HFFc6 (cell line): ENCODE data around the gene CHPT1. TPM values are rescaled to one million over a fixed set of nuclear protein-coding genes. Genes with fewer than 3 reads are reported as not detected.

Source experiments
- DNase-seq: peaks from one replicate; pipeline ENCODE4 v3.0.0-alpha.2; 2018
- H3K27ac Mint-ChIP-seq: 2 replicates; pipeline ENCODE4 v1.8.0; 2020; ENCODE audit warnings: mild to moderate bottlenecking, mixed read lengths
- H3K27me3 Mint-ChIP-seq: 2 replicates; pipeline ENCODE4 v1.8.0; 2021; ENCODE audit warnings: mild to moderate bottlenecking, moderate library complexity, mixed read lengths; ENCODE audit not compliant: insufficient read depth
- H3K36me3 Mint-ChIP-seq: 2 replicates; pipeline ENCODE4 v1.8.0; 2021; ENCODE audit warnings: low read depth, mixed read lengths
- H3K4me1 Mint-ChIP-seq: 2 replicates; pipeline ENCODE4 v1.8.0; 2020; ENCODE audit warnings: low read depth, mixed read lengths
- H3K4me3 Mint-ChIP-seq: 2 replicates; pipeline ENCODE4 v1.8.0; 2020; ENCODE audit warnings: mild to moderate bottlenecking, moderate library complexity, mixed read lengths
- H3K9me3 Mint-ChIP-seq: 2 replicates; pipeline ENCODE4 v1.8.0; 2020; ENCODE audit warnings: mild to moderate bottlenecking, mixed read lengths
- total RNA-seq, 6 experiments: library from RNA; stranded (reverse); fragmentation: NEBNext Ultra II Directional; extraction: Animal tissue kit (Norgen Biotek cat#: 25700); gene quantifications; 2 replicates in 1 of 6; 3 replicates in 5 of 6; pipeline ENCODE4 v1.2.3, GENCODE V29; 2021
- TF ChIP-seq, protein P1 (sequence below): fragments of 200-600 bp; sonication (generic); IDR thresholded peaks from 2 replicates; pipeline ENCODE4 v1.5.0; 2021; ENCODE audit warnings: antibody characterized with exemption, mild to moderate bottlenecking

CHPT1 gene
- total RNA-seq, 6 experiments from 2014 or later: 28.1 to 38.8 (median 34.5) TPM

DNA sequence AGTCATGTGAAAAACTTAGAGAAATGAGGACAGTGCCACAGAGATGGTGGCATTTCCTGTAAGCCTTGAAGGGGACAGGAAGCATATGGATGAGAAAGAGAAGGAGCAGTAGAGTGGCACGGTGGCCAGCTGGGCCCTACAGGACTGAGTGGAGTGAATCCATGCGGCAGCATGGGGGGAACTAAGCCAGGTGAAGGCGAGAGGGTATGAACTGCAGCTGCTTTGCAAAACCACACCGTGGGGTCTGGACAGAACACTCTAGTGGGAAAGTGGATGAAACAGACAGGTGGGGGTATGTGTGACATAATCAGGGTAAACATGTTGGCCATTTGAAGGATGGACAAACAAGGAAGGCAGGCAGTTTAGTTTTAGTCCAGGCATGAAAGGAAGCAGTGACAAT is 52.2 kb downstream of the CHPT1 start:
- Mint-ChIP-seq H3K4me3 (no peak overlapping the region), H3K9me3 (no peaks in the 10 kb centered on the region), H3K36me3 (peaks cover 8% of the 10 kb centered on the region; the same call in 1 of the 2 replicates), H3K27ac (no peak overlapping the region; the same call in 1 of the 2 replicates), H3K4me1 (no peaks in the 10 kb centered on the region), H3K27me3 (no peaks in the 10 kb centered on the region; the same call in 1 of the 2 replicates)
- DNase-seq: no peak
- TF ChIP-seq, protein P1, sequence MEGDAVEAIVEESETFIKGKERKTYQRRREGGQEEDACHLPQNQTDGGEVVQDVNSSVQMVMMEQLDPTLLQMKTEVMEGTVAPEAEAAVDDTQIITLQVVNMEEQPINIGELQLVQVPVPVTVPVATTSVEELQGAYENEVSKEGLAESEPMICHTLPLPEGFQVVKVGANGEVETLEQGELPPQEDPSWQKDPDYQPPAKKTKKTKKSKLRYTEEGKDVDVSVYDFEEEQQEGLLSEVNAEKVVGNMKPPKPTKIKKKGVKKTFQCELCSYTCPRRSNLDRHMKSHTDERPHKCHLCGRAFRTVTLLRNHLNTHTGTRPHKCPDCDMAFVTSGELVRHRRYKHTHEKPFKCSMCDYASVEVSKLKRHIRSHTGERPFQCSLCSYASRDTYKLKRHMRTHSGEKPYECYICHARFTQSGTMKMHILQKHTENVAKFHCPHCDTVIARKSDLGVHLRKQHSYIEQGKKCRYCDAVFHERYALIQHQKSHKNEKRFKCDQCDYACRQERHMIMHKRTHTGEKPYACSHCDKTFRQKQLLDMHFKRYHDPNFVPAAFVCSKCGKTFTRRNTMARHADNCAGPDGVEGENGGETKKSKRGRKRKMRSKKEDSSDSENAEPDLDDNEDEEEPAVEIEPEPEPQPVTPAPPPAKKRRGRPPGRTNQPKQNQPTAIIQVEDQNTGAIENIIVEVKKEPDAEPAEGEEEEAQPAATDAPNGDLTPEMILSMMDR: no peak

DNA sequence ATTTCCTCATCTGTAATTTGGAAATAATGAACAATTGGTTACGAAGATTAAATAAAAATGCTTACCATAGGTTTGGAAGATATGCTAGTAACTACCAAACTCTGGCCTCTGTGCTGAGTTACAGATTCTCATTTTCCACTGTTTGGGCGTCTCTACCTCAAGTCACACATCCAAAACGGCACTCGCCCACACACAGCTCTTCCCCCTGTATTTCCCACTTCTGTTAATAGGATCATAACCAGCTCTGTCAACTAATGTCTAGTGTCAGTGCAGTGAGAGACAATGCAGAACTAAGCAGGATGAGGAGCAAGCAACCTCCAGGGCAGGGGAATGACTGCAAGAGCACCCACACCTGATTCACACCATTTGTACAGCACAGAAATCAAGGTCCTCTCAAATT is 52.7 kb downstream of the CHPT1 start:
- Mint-ChIP-seq H3K4me1 (no peaks in the 10 kb centered on the region), H3K36me3 (peaks cover 8% of the 10 kb centered on the region; the same call in 1 of the 2 replicates)
- DNase-seq: no peak

DNA sequence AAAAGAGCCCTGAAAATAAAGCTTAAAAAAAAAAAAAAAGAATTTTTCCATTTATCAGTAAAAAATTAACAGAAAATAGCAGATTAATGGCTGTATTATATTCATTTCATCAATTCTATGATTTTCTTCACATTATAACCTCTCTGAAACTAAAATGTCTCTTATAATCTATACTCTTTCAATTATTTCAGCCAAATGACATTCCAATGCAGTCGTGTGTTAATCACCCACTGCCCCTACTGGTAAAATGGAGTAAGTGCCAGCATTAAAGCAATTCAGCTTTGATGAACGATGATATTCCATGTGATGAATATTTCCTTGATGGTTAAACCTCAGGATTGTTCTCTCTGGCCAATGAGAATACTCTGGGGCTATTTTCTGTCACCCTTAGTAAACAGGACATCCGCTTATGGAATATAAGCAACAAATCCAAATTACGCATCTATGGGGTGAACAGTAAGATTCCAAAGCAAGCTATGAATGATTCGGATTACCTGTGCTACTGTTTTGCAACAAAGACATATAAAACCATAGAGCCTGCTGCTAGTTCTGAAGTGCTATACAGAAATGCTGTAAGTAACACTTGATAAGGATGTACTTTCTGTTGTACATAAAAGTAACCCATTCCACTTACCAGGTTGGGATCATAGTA is 62.1 kb downstream of the CHPT1 start:
- Mint-ChIP-seq H3K27ac (no peak overlapping the region), H3K9me3 (no peaks in the 10 kb centered on the region), H3K4me1 (no peaks in the 10 kb centered on the region), H3K36me3 (no peaks in the 10 kb centered on the region; the same call in 1 of the 2 replicates), H3K27me3 (peaks cover 2% of the 10 kb centered on the region), H3K4me3 (no peak overlapping the region)
- peak; percentile 21 for DNase-seq
- TF ChIP-seq, protein P1: peak; percentile 83

More for the DNA sequence above, 52.7 kb downstream of the CHPT1 start:
- TF ChIP-seq, protein P1: no peak
- H3K27ac Mint-ChIP-seq: no peak overlapping the region
- H3K4me3 Mint-ChIP-seq: no peak overlapping the region
- H3K9me3 Mint-ChIP-seq: no peaks in the 10 kb centered on the region
- H3K27me3 Mint-ChIP-seq: no peaks in the 10 kb centered on the region; the same call in 1 of the 2 replicates

DNA sequence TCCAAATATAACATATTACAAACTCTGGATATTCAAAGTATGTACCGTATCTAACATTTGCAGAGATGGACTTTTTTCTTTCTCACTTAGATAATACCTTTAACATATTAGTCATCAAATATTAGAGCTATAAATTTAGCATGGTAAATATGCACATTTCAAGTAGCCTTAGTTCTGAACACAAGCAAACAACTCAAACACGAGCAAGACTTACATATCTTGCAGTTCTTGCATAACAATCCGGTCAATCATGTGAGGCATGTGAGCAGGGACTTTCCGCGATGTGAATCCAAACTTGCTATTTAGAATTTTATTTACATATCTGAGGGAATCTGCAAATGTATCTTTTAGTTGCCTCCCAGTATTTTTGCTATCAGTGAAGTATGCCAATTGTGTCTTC is 63.9 kb downstream of the CHPT1 start:
- Mint-ChIP-seq H3K27me3 (peaks cover 2% of the 10 kb centered on the region), H3K4me3 (no peak overlapping the region), H3K36me3 (no peaks in the 10 kb centered on the region; the same call in 1 of the 2 replicates), H3K4me1 (no peaks in the 10 kb centered on the region), H3K9me3 (no peaks in the 10 kb centered on the region), H3K27ac (no peak overlapping the region)
- no peak for DNase-seq
- TF ChIP-seq, protein P1: no peak

DNA sequence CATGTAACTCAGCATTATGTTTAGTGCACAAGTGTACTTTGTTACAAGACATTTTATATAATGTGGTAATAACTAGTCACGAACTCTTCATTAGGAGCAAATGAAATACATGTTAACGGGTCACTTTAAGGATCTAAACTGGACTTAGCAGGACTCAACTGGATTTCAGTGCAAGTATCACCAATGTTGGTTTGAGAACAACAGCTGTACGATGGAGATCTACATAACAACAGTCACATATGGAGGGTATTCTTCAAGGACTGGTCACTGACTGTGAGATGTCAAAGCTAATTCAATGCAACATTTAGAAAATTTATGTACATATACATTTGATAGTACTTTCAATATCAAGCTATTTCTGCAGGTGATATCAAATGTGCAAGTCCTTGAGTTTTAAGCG is 64.3 kb downstream of the CHPT1 start:
- Mint-ChIP-seq H3K9me3 (no peaks in the 10 kb centered on the region), H3K27ac (no peak overlapping the region), H3K4me3 (no peak overlapping the region), H3K4me1 (no peaks in the 10 kb centered on the region), H3K36me3 (no peaks in the 10 kb centered on the region; the same call in 1 of the 2 replicates), H3K27me3 (peaks cover 2% of the 10 kb centered on the region)
- DNase-seq: no peak
- TF ChIP-seq, protein P1: no peak
